Stimulated activated CD8-positive, alpha-beta memory T cell treated with anti-CD3 and anti-CD28 coated beads, Interleukin-15, amount 100 ng/mL, for 24 hours (primary cell): ENCODE results near the gene PCDH8.
"Not testable (repeated sequence)": the region's sequence is repeated elsewhere in the genome, so short reads cannot be mapped to it uniquely, and the experiment has no call there.

ENCODE experiments used
- DNase-seq: peaks from one replicate; pipeline ENCODE4 v3.0.0-alpha.2; 2020; ENCODE audit warnings: low read depth

Gene PCDH8

GRCh38 chr13:52850072-52850395, 1.6 kb upstream of the PCDH8 start:
- no peak for DNase-seq

DNA sequence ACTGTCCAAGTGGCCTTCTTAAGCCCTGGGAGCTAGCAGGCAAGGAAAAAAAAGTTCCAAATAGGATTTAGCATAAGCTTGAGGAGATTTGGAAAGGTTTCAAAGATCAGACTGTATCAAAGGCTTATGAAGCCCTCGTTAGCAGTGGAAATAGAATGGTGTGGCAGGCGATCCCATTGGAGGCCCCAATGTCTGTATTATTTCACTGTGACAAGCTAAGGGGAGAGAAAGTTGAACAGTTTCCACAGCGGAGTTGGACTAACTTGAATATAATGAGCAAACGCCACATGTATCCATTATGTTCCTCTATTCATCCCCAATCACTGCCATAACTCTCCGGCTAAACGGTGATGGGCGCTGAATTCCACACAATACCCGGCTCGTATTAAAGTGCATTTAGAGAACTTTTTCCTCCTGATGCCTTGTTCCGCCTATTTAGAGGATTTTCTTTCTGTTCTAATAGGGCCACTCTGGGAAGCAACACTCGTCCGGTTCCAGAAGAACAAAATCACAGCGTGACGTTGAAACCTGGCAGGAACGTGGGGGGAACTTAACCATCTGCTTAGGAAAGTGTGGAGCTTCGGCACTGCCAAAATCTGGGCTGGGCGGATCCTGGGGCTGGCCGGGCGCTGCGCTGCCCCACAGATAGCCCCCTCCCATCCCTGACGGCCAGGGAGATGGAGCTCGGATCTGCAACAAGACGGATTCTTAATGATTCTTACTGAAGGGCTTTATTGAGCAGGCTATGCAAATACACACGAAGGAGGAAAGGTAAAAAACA, 1.0 kb upstream of the PCDH8 start:
- no peak for DNase-seq

GRCh38 chr13:52847682-52848432, 583 bp downstream of the PCDH8 start:
- no peak for DNase-seq

- DNase-seq: no peak
These were observed 1.1 kb downstream of the PCDH8 start for GRCh38 chr13:52847322-52847681.

DNA sequence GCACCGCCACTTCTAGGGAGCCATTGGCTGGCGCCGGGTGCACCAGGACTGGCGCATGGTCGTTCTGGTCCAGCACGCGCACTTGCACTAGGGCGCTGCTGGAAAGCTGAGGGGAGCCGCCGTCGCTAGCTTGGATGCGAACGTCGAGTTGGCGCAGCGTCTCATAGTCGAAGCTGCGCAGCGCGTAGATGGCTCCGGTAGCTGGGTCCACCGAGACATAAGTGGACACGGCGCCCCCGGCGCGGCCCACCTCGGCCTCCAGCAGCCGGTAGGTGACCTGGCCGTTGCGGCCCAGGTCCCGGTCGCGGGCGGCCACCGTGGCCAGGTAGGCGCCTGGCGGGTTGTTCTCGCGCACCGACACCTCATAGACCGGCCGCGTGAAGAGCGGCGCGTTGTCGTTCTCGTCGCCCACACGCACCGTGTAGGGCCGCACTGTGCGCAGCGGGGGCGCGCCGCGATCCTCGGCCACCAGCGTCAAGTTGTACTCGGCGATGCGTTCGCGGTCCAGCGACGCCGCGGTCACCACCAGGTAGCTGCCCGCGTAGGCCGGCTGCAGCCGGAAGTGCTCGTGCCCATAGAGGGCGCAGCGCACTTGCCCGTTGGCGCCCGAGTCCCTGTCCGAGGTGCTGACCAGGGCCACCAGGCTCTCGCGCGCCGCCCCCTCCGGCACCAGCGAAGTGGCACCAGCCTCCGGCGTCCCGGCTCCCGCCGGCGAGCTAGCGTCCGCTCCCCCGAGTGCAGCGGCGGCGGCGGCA, 1.7 kb downstream of the PCDH8 start:
- no peak for DNase-seq

DNA sequence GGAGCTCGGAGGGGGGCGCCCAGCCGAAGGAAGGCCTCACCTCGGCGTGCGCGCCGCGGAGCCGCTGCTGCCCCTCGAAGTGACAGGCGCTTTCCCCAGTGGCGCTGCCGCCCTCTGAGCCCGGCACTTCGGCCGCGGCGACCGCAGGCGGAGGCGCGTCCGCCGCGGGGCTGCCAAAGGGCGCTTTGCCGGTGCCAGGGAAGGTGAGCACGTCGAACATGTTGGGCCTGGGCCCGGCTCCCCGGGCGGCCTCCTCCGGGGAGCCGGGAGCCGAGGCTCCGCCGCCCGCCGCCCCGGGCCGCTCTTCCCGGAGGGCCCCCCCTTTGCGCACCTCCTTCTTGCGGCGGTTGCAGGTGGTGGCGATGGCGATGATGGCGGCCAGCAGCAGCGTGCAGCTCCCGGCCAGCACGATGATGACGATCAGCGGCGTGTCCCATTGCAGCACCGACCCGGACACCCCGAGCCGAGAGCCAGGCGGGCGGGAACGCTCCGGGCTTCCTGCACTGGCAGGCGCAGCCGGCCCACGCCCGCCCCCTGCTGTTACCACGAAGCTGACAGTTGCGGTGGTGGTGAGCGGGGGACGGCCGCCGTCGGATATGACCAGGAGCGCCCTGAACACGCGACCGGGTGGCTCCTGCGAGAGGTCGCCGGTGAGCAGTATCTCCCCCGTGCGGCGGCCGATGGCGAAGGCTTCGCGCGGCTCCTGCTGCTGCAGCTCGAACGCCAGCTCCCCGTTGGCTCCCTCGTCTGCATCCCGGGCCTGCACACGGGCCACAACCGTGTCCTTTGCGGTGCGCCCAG, 2.5 kb downstream of the PCDH8 start:
- no peak for DNase-seq

DNA sequence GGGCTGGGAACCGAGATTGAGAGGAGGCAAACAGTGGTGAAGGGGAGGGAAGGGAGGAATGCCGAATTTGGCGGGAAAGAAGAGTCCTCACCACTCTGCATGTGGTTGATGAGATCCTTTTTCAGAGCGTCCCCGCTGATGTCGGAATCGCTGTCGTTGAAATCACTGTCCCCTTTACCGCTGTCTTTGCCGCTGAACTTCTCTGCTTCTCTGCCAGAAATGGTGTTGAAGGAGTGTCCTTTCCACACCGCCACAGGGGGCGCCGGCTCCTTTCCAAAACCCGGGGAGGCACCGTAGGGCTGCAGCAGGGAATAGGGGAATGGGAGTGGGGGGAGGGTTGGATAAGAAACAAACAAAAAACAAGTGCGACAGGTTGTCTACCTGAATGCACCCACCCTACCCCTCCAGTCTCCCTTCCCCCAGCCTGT, 3.1 kb downstream of the PCDH8 start:
- DNase-seq: no peak

DNA sequence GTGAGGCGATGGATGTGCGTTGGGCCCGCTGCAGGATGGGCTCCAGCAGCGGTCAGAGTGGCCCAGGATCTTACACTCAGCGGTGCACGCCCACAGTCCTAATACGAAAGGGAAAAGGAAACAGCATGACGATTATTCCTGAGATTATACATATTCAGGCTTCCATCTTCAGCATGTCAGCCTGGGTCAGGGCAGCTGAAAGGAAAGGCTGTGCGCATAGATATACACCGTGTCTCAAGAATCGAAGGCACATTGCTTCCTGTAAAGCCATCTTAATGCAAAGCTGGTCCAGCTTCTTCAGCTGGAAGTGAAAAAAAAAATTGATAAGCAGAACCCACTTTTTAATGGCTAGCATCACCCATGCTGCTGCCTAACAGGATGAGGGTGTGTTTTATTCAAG, 3.6 kb downstream of the PCDH8 start:
- DNase-seq: no peak

GRCh38 chr13:52842441-52842840, 6.0 kb downstream of the PCDH8 start:
- no peak for DNase-seq

DNA sequence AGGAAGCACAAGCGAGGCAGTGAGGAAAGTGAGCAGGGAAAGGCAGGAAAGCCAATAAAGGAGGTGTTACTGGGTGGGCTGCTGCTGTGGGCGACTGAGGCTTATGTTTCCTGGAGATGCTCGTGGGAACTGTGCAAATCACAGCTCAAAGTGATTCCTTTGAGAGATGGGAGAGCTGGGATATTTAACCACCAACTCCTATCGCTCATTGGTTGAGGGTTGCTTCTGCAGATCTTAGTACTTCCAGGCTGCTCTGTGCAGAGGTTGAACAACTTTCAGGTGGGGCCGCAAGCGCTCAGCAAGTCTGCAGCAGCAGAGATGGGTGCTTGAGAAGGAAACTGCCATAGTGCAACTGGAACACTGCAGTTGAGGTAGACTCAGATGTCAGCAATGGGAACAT, 8.4 kb downstream of the PCDH8 start:
- no peak for DNase-seq

- no peak for DNase-seq
These were observed 9.9 kb downstream of the PCDH8 start for GRCh38 chr13:52838433-52839107.

DNA sequence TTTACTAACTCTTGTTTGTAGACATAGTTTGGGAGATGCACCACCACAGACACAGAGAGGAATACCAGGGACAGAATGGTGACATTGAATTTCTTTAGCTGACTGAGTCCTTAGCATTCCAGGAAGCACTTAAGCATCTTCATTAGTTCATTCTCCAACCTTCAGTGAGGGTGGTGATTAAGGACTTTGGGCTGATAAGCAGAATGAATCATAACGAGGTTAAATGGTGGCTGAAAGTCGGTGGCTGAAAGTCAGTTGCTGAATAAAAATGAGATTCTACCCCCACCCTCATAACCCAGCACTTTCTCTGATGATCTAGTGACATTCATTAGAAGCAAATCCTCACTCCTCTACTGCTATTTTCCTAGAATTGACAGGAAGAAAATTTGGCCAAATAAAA, 10.6 kb downstream of the PCDH8 start:
- DNase-seq: no peak

DNA sequence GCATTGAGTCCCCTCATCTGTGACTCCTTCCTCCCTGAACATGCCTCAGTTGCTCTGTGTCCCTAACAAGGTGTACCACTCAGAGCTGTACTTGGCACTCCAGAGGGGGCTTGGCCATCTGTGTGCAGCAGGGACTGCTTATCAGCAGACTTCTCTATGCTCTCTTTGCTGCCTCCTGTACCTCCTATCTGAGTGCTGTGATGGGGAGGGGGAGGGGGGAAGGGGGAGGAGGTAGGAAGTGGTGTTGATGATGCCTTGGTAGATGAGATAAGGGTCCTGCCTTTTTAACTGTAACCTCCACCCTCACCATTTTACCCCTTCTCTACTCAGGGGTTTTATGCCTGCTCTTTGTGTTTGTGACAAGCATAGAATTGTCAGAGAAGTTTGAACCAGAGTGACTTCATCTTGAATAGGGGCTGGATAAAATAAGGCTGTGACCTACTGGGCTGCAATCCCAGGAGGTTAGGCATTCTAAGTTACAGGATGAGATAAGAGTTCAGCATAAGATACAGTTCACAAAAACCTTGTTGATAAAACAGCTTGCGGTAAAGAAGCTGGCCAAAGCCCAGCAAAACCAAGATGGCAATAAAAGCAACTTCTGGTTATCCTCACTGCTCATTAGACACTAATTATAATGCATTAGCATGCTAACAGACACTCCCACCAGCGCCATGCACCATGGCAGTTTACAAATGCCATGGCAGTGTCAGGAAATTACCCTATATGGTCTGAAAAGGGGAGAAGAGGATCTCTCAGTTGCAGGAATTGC, 13.2 kb downstream of the PCDH8 start:
- DNase-seq: no peak

GRCh38 chr13:52833296-52833875, 15.1 kb downstream of the PCDH8 start:
- no peak for DNase-seq

DNA sequence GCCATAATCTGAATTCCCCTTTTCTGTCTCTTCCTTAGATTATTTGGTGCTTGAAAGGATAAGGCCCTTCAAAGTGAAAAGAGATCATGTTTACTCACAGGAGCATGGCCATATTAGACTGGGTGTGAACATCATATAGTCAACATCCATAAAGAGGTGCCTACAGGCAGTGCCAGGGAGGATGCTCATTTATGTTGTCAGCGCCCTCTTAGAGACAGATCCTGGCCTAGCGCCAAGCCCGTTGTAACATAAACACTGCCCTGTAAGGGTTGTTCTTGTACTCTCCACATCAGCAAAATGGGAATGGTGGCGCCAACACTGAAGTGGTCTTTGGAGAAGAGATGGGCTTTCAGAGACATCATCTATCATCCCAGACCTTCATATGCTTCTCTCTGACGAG, 16.1 kb downstream of the PCDH8 start:
- DNase-seq: no peak

DNA sequence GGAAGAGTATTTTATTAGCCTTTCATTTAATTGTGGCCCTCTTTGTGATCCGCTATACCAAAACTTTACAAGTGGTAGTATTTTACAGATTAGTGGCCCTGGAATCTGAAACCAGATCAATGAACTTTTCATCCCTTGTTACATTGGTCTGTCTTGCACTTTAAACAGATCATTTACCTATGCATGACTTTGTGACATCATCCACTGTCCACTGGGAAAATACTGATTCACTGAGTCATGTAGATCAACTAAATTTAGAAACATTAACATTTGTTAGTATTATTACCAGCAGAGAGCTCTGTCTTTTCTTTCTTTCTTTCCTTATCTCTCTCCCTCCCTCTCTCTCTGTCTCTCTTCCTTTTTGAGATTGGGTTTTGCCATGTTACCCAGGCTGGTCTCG, 17.5 kb downstream of the PCDH8 start:
- no peak for DNase-seq

DNA sequence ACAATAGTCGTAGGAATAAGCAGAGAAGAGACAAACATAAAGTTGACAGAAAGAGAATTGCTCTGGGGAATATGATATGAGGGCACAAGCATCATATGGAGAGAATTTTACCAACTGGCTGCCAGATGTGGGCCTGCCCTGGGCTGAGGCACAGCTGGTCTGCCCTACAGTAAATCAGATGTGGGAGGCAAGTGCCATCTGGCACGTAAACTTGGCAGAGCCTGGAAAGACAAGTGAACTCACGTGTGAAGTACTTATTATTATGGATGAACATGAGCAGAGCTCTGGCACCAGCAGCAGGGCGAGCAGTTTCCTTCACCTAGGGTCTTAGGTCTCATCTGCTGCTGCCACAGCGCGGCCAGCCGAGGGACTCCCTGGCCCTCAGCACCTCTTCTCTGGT, 20.6 kb downstream of the PCDH8 start:
- DNase-seq: no peak

DNA sequence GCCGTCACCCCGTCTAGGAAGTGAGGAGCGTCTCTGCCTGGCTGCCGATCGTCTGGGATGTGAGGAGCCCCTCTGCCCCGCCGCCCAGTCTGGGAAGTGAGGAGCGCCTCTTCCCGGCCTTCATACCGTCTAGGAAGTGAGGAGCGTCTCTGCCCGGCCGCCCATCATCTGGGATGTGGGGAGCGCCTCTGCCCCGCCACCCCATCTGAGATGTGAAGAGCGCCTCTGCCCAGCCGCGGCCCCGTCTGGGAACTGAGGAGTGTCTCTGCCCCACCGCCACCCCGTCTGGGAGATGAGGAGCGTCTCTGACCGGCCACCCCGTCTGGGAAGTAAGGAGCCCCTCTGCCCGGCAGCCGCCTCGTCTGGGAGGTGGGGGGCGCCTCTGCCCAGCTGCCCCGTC, 30.6 kb downstream of the PCDH8 start:
- DNase-seq: not testable (repeated sequence)

DNA sequence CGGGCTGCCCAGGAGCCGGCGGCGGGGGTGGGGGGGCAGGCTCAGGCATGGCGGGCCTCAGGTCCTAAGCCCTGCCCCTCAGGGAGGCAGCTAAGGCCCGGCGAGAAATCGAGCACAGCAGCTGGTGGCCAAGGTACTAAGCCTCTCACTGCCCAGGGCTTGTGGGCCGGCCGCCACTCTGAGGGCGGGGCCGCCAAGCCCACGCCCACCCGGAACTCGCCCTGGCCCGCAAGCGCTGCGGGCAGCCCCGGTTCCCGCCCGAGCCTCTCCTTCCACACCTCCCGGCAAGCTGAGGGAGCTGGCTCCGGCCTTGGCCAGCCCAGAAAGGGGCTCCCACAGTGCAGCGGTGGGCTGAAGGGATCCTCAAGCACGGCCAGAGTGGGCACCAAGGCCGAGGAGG, 33.1 kb downstream of the PCDH8 start:
- DNase-seq: no peak

GRCh38 chr13:52812941-52813340, 35.5 kb downstream of the PCDH8 start:
- no peak for DNase-seq

GRCh38 chr13:52811841-52812240, 36.6 kb downstream of the PCDH8 start:
- no peak for DNase-seq
